HepG2 (cell line): ENCODE data around the gene ZMYND10. TPM values are rescaled to one million over a fixed set of nuclear protein-coding genes. Genes with fewer than 3 reads are reported as not detected.

Experiments
- ATF7 ChIP-seq, 2 experiments: fragments of 450-650 bp in 1 of 2; sonication (generic) in 1 of 2; formaldehyde crosslinking in 1 of 2; IDR thresholded peaks; 2 replicates each; pipeline versions ENCODE4 v1.4.0 to v1.6.1; 2016 to 2020; ENCODE audit warnings: antibody characterized with exemption in 1 of 2, mild to moderate bottlenecking in 1 of 2, missing genetic modification reagents in 1 of 2
- CREB1 ChIP-seq, 2 experiments: fragments of 450-650 bp in 1 of 2; IDR thresholded peaks; 2 replicates each; pipeline ENCODE4 v1.6.1; 2016 to 2017; ENCODE audit warnings: control low read depth in 1 of 2, mild to moderate bottlenecking in 1 of 2, missing compliant biosample characterization in 1 of 2, missing genetic modification characterization in 1 of 2
- FOXA1 ChIP-seq, 2 experiments: fragments of 450-650 bp in 1 of 2; sonication (generic) in 1 of 2; formaldehyde crosslinking in 1 of 2; IDR thresholded peaks; 2 replicates each; pipeline versions ENCODE4 v1.4.0 to v1.6.1; 2016 to 2020; ENCODE audit warnings: missing genetic modification reagents in 1 of 2
- GABPB1 ChIP-seq: IDR thresholded peaks from 2 replicates; pipeline ENCODE4 v1.6.1; 2016; ENCODE audit warnings: mild to moderate bottlenecking, missing genetic modification reagents, moderate library complexity, missing compliant biosample characterization
- HNF4A ChIP-seq: sonication (generic); formaldehyde crosslinking; IDR thresholded peaks from 2 replicates; pipeline ENCODE4 v1.4.0; 2020; ENCODE audit warnings: missing genetic modification reagents
- IRF1 ChIP-seq: sonication (generic); formaldehyde crosslinking; IDR thresholded peaks from 2 replicates; pipeline ENCODE4 v1.4.0; 2020; ENCODE audit warnings: low read depth, mild to moderate bottlenecking, missing genetic modification reagents
- KAT8 ChIP-seq: IDR thresholded peaks from 2 replicates; pipeline ENCODE4 v1.6.1; 2016; ENCODE audit warnings: missing genetic modification reagents, missing compliant biosample characterization
- KDM5B ChIP-seq: sonication (generic); formaldehyde crosslinking; IDR thresholded peaks from 2 replicates; pipeline ENCODE4 v1.4.0; 2020; ENCODE audit warnings: missing genetic modification reagents, mild to moderate bottlenecking, borderline replicate concordance
- KLF16 ChIP-seq, 2 experiments: sonication (generic) in 1 of 2; formaldehyde crosslinking in 1 of 2; IDR thresholded peaks; 2 replicates each; pipeline versions ENCODE4 v1.6.1 to v1.8.0; 2016 to 2023; ENCODE audit warnings: missing genetic modification reagents in 2 of 2, missing compliant biosample characterization in 1 of 2
- KLF6 ChIP-seq: IDR thresholded peaks from 2 replicates; pipeline ENCODE4 v1.8.0; 2016; ENCODE audit warnings: missing biosample characterization, missing genetic modification reagents
- MAX ChIP-seq: IDR thresholded peaks from 2 replicates; pipeline ENCODE4 v1.6.1; 2012; ENCODE audit warnings: inconsistent platforms
- MAZ ChIP-seq, 2 experiments: sonication (generic) in 1 of 2; formaldehyde crosslinking in 1 of 2; IDR thresholded peaks; 2 replicates each; pipeline versions ENCODE4 v1.5.0 to v1.6.1; 2012 to 2020; ENCODE audit warnings: low read depth in 2 of 2, mild to moderate bottlenecking in 2 of 2, borderline replicate concordance in 1 of 2, improper control_type of control experiment in 1 of 2, low read length in 1 of 2, missing genetic modification reagents in 1 of 2, moderate library complexity in 1 of 2
- MED1 ChIP-seq: sonication (generic); formaldehyde crosslinking; IDR thresholded peaks from 2 replicates; pipeline ENCODE4 v1.4.0; 2020; ENCODE audit warnings: missing genetic modification reagents
- MXI1 ChIP-seq: IDR thresholded peaks from 3 replicates; pipeline ENCODE4 v1.6.1; 2012; ENCODE audit warnings: low read depth, low read length, inconsistent platforms, borderline replicate concordance
- NR2C2 ChIP-seq: sonication (generic); formaldehyde crosslinking; IDR thresholded peaks from 2 replicates; pipeline ENCODE4 v1.4.0; 2020; ENCODE audit warnings: missing genetic modification reagents, mild to moderate bottlenecking, moderate library complexity, borderline replicate concordance
- PHB2 ChIP-seq: fragments of 450-650 bp; IDR thresholded peaks from 2 replicates; pipeline ENCODE4 v1.6.1; 2018; ENCODE audit not compliant: partially characterized antibody
- PHF8 ChIP-seq: sonication (generic); formaldehyde crosslinking; IDR thresholded peaks from 2 replicates; pipeline ENCODE4 v1.5.0; 2020; ENCODE audit warnings: missing genetic modification reagents
- SALL1 ChIP-seq: sonication (generic); formaldehyde crosslinking; IDR thresholded peaks from 2 replicates; pipeline ENCODE4 v1.8.0; 2022; ENCODE audit warnings: mild to moderate bottlenecking, missing genetic modification reagents
- SP5 ChIP-seq: IDR thresholded peaks from 2 replicates; pipeline ENCODE4 v1.6.1; 2016; ENCODE audit warnings: low read depth, borderline replicate concordance
- TBX2 ChIP-seq: sonication (generic); formaldehyde crosslinking; IDR thresholded peaks from 2 replicates; pipeline ENCODE4 v1.5.0; 2020; ENCODE audit warnings: missing genetic modification reagents, mild to moderate bottlenecking, borderline replicate concordance
- ZFP36 ChIP-seq: fragments of 150-350 bp; IDR thresholded peaks from 2 replicates; pipeline ENCODE4 v1.6.1; 2018; ENCODE audit warnings: borderline replicate concordance, low read length, low read depth; ENCODE audit not compliant: partially characterized antibody
- ZMYM2 ChIP-seq: sonication (generic); formaldehyde crosslinking; IDR thresholded peaks from 2 replicates; pipeline ENCODE4 v1.8.0; 2022; ENCODE audit warnings: mild to moderate bottlenecking, missing genetic modification reagents
- ZNF451 ChIP-seq: sonication (generic); formaldehyde crosslinking; IDR thresholded peaks from 2 replicates; pipeline ENCODE4 v1.5.0; 2020; ENCODE audit warnings: mild to moderate bottlenecking, missing genetic modification reagents
- ZNF550 ChIP-seq: sonication (generic); formaldehyde crosslinking; IDR thresholded peaks from 2 replicates; pipeline ENCODE4 v1.4.0; 2020; ENCODE audit warnings: mild to moderate bottlenecking, missing genetic modification reagents, borderline replicate concordance
- ZNF556 ChIP-seq: sonication (generic); formaldehyde crosslinking; IDR thresholded peaks from 2 replicates; pipeline ENCODE4 v1.4.0; 2020; ENCODE audit warnings: mild to moderate bottlenecking, missing genetic modification reagents, borderline replicate concordance
- ZNF614 ChIP-seq: IDR thresholded peaks from 2 replicates; pipeline ENCODE4 v1.6.1; 2018; ENCODE audit warnings: missing biosample characterization, missing genetic modification reagents, inconsistent platforms, borderline replicate concordance
- ZNF749 ChIP-seq: sonication (generic); formaldehyde crosslinking; IDR thresholded peaks from 2 replicates; pipeline ENCODE4 v1.8.0; 2022; ENCODE audit warnings: mild to moderate bottlenecking, missing genetic modification reagents, moderate library complexity, borderline replicate concordance
- ZNF788 ChIP-seq: sonication (generic); formaldehyde crosslinking; IDR thresholded peaks from 2 replicates; pipeline ENCODE4 v1.5.0; 2020; ENCODE audit warnings: mild to moderate bottlenecking, missing genetic modification reagents, borderline replicate concordance
- polyA plus RNA-seq, 8 experiments: library from polyadenylated mRNA; depleted of rRNA in 3 of 8; stranded (reverse) in 7 of 8; unstranded in 1 of 8; fragments of >200 nt; fragmentation: Illumina TruSeq in 4 of 8; extraction: Trizol in 4 of 8; gene quantifications; 2 replicates each; pipeline versions ENCODE4 v1.2.1 to v1.2.3, GENCODE V29; 2011 to 2016; ENCODE audit warnings: low read depth in 4 of 8, missing spikeins in 1 of 8, mixed read lengths in 1 of 8; ENCODE audit not compliant: insufficient read depth in 1 of 8
- total RNA-seq, 5 experiments: library from RNA; depleted of rRNA; stranded (reverse); fragments of >200 nt; fragmentation: Illumina TruSeq; extraction: Trizol; gene quantifications; 2 replicates each; pipeline ENCODE4 v1.2.3, GENCODE V29; 2016; ENCODE audit warnings: low read depth in 1 of 5

The ZMYND10 gene
- total and polyA plus RNA-seq, 2 of the 13 experiments (the other 11 are each of a cell fraction or from before 2014, with no cell fraction given): 0.60 to 0.74 TPM

DNA sequence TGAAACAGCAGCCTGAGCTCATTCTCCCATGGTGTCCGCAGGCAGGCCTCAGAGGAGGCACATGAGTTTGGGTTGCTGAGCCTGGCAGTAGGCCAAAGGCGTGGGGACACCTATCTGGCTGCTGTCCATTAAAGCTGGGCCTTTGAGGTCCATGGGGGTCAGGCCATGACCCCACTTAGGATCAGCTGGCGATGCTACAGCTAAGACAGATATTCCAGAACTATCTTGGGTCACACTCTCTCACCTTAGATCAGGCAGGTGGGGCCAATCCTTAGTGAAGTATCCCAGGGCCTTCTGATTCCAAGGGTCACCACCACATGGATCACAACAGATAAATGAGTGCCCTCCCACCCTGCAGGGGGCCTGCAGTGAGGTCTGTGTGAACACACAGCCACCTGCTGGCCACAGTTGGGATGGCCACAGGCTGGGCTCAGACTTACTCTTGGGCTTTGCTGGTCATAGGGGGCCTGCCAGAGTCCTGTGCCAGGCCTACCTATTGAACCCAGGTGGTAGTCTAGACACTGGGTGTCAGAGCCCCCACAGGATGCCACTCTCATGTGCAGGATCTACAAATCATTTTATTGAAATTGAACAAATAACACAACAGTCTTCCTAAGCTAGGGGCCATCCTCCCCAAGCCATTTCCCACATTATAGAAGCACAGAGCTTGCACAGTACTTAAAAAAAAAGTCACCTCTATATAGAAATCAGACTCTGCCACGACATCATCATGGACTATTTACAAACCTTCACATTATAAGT lies 21.0 kb downstream of the ZMYND10 start (continued):
- TF ChIP-seq HNF4A (CRISPR knock-in tag) (peak; percentile 80), ZNF550 (CRISPR knock-in tag) (no peak), PHB2 (no peak), ZNF614 (CRISPR knock-in tag) (0 out of 2 replicates have a peak, but pooled peaks have one; percentile 38), ZNF556 (CRISPR knock-in tag) (0 out of 2 replicates have a peak, but pooled peaks have one; percentile 45), GABPB1 (CRISPR knock-in tag) (0 out of 2 replicates have a peak, but pooled peaks have one; percentile 15), MAZ (IDR thresholded peaks at IDR 0.05; ENCODE audit: borderline replicate concordance, low read depth, low read length) (peak; percentile 65; the same call in 1 of the 2 replicates), MAZ (CRISPR knock-in tag; IDR thresholded peaks at IDR 0.05; ENCODE audit: low read depth) (peak; percentile 70; the same call in 1 of the 2 replicates), NR2C2 (CRISPR knock-in tag) (peak; percentile 61; the same call in 1 of the 2 replicates), ATF7 (IDR thresholded peaks at IDR 0.05) (no peak), ATF7 (CRISPR knock-in tag; IDR thresholded peaks at IDR 0.05) (peak; percentile 59; the same call in 1 of the 2 replicates), CREB1 (IDR thresholded peaks at IDR 0.05) (no peak), CREB1 (CRISPR knock-in tag; IDR thresholded peaks at IDR 0.05) (peak; percentile 50; the same call in 1 of the 2 replicates), KLF16 (CRISPR knock-in tag; IDR thresholded peaks at IDR 0.05) (peak in 1 of 2 experiments; percentile 72; a peak in 2 of 4 replicates), KDM5B (CRISPR knock-in tag) (peak; percentile 57; the same call in 1 of the 2 replicates), ZNF749 (CRISPR knock-in tag) (no peak), IRF1 (CRISPR knock-in tag) (0 out of 2 replicates have a peak, but pooled peaks have one; percentile 32), FOXA1 (IDR thresholded peaks at IDR 0.05) (no peak), FOXA1 (CRISPR knock-in tag; IDR thresholded peaks at IDR 0.05) (peak; percentile 13; the same call in 1 of the 2 replicates), TBX2 (peak; percentile 57; the same call in 1 of the 2 replicates), PHF8 (peak; percentile 33; the same call in 1 of the 2 replicates), ZMYM2 (no peak), KLF6 (CRISPR knock-in tag) (0 out of 2 replicates have a peak, but pooled peaks have one; percentile 13), SALL1 (CRISPR knock-in tag) (peak; percentile 69), MAX (peak; percentile 70), KAT8 (CRISPR knock-in tag) (peak; percentile 61), ZNF451 (no peak), ZFP36 (no peak), MED1 (peak; percentile 62; the same call in 1 of the 2 replicates), SP5 (CRISPR knock-in tag) (peak; percentile 62; the same call in 1 of the 2 replicates), ZNF788 (CRISPR knock-in tag) (0 out of 2 replicates have a peak, but pooled peaks have one; percentile 27), MXI1 (peak; percentile 67; the same call in 1 of the 3 replicates)
